ENCODE data around the gene FLT1.

- TF ChIP-seq CTCF (IDR thresholded peaks at IDR 0.05; ENCODE audit: low read length) (no peak), EZH2 (IDR thresholded peaks at IDR 0.05; ENCODE audit: borderline replicate concordance, low read length) (no peak)
These were observed 158.7 kb downstream of the FLT1 start for GRCh38 chr13:28336193-28336657.

All from OCI-LY1 (cell line).